H9 (cell line): Measurements from ENCODE around the gene GRID1. TPM values are rescaled to one million over a fixed set of nuclear protein-coding genes. Genes with fewer than 3 reads are reported as not detected.

Experiments
- DNase-seq: peaks from one replicate; pipeline ENCODE4 v3.0.0-alpha.2; 2017
- H2AFZ ChIP-seq: one replicate; pipeline ENCODE4 v1.6.1; 2013; ENCODE audit warnings: mild to moderate bottlenecking, low read length, control low read depth, moderate library complexity
- H2AK5ac ChIP-seq: 2 replicates; pipeline ENCODE4 v1.6.1; 2013; ENCODE audit warnings: low read length, control low read depth, mixed read lengths; ENCODE audit not compliant: insufficient read length
- H2BK120ac ChIP-seq: one replicate; pipeline ENCODE4 v1.6.1; 2013; ENCODE audit warnings: low read depth, mild to moderate bottlenecking, low read length, control low read depth, inconsistent platforms; ENCODE audit not compliant: poor library complexity, severe bottlenecking
- H2BK12ac ChIP-seq: 2 replicates; pipeline ENCODE4 v1.6.1; 2013; ENCODE audit warnings: low read length, control low read depth, mixed read lengths, low read depth; ENCODE audit not compliant: insufficient read length
- H2BK15ac ChIP-seq: 2 replicates; pipeline ENCODE4 v1.6.1; 2013; ENCODE audit warnings: low read depth, low read length, control low read depth
- H2BK20ac ChIP-seq: one replicate; pipeline ENCODE4 v1.6.1; 2013; ENCODE audit warnings: low read depth, mild to moderate bottlenecking, low read length, control low read depth, inconsistent platforms; ENCODE audit not compliant: poor library complexity, severe bottlenecking
- H2BK5ac ChIP-seq: 2 replicates; pipeline ENCODE4 v1.6.1; 2013; ENCODE audit warnings: low read length, control low read depth, mixed read lengths; ENCODE audit not compliant: insufficient read length
- H3K14ac ChIP-seq: 2 replicates; pipeline ENCODE4 v1.6.1; 2013; ENCODE audit warnings: low read length, control low read depth; ENCODE audit not compliant: insufficient read depth
- H3K18ac ChIP-seq: 2 replicates; pipeline ENCODE4 v1.6.1; 2013; ENCODE audit warnings: low read depth, mild to moderate bottlenecking, mixed read lengths, low read length, control low read depth; ENCODE audit not compliant: insufficient read length
- H3K23ac ChIP-seq: 2 replicates; pipeline ENCODE4 v1.6.1; 2013; ENCODE audit warnings: low read length, control low read depth, mixed read lengths, low read depth; ENCODE audit not compliant: insufficient read length
- H3K23me2 ChIP-seq: 2 replicates; pipeline ENCODE4 v1.6.1; 2013; ENCODE audit warnings: low read depth, mild to moderate bottlenecking, mixed read lengths, low read length, control low read depth; ENCODE audit not compliant: insufficient read length, poor library complexity, severe bottlenecking
- H3K27ac ChIP-seq: 2 replicates; pipeline ENCODE4 v1.5.1; 2013; ENCODE audit warnings: low read length, control low read depth, mixed read lengths, low read depth; ENCODE audit not compliant: insufficient read length
- H3K27me3 ChIP-seq: 2 replicates; pipeline ENCODE4 v1.6.1; 2013; ENCODE audit warnings: low read length, control low read depth, inconsistent platforms; ENCODE audit not compliant: insufficient read depth
- H3K4ac ChIP-seq: 2 replicates; pipeline ENCODE4 v1.6.1; 2013; ENCODE audit warnings: low read depth, mild to moderate bottlenecking, control low read depth, inconsistent platforms, low read length, moderate library complexity
- H3K4me1 ChIP-seq: 2 replicates; pipeline ENCODE4 v1.6.1; 2013; ENCODE audit warnings: low read length, control low read depth, inconsistent platforms; ENCODE audit not compliant: insufficient read depth
- H3K4me2 ChIP-seq: 2 replicates; pipeline ENCODE4 v1.6.1; 2013; ENCODE audit warnings: low read length, control low read depth, mixed read lengths; ENCODE audit not compliant: insufficient read length, insufficient read depth
- H3K56ac ChIP-seq: 2 replicates; pipeline ENCODE4 v1.6.1; 2013; ENCODE audit warnings: low read depth, mild to moderate bottlenecking, mixed read lengths, low read length, control low read depth; ENCODE audit not compliant: insufficient read length
- H3K79me1 ChIP-seq: 2 replicates; pipeline ENCODE4 v1.6.1; 2013; ENCODE audit warnings: low read depth, mild to moderate bottlenecking, moderate library complexity, low read length, control low read depth, inconsistent platforms; ENCODE audit not compliant: insufficient read depth, poor library complexity, severe bottlenecking
- H3K79me2 ChIP-seq: 2 replicates; pipeline ENCODE4 v1.6.1; 2013; ENCODE audit warnings: low read length, control low read depth, inconsistent platforms; ENCODE audit not compliant: insufficient read depth
- H3K9ac ChIP-seq: 2 replicates; pipeline ENCODE4 v1.6.1; 2013; ENCODE audit warnings: low read length, control low read depth, mixed read lengths; ENCODE audit not compliant: insufficient read length; ENCODE audit errors: extremely low read depth
- H3K9me3 ChIP-seq: one replicate; pipeline ENCODE4 v1.6.1; 2013; ENCODE audit warnings: low read depth, low read length, inconsistent platforms; ENCODE audit not compliant: control insufficient read depth
- H3T11ph ChIP-seq: one replicate; pipeline ENCODE4 v1.6.1; 2013; ENCODE audit warnings: mild to moderate bottlenecking, low read length, control low read depth, inconsistent platforms
- H4K20me1 ChIP-seq: one replicate; pipeline ENCODE4 v1.6.1; 2013; ENCODE audit not compliant: control insufficient read depth, insufficient read length, insufficient read depth
- H4K5ac ChIP-seq: 2 replicates; pipeline ENCODE4 v1.6.1; 2013; ENCODE audit warnings: low read depth, mild to moderate bottlenecking, mixed read lengths, low read length, control low read depth; ENCODE audit not compliant: insufficient read length
- H4K8ac ChIP-seq: replicated peaks from 2 replicates; pipeline ENCODE4 v1.6.1; 2013; ENCODE audit warnings: low read length, control low read depth, mixed read lengths, low read depth; ENCODE audit not compliant: insufficient read length
- H4K91ac ChIP-seq: 2 replicates; pipeline ENCODE4 v1.6.1; 2013; ENCODE audit warnings: low read depth, mild to moderate bottlenecking, moderate library complexity, mixed read lengths, low read length, control low read depth; ENCODE audit not compliant: insufficient read length
- H3K27ac Mint-ChIP-seq, 3 experiments: 2 replicates in 2 of 3; 3 replicates in 1 of 3; pipeline ENCODE4 v1.8.0; 2020 to 2021; ENCODE audit warnings: mixed read lengths in 3 of 3, mild to moderate bottlenecking in 1 of 3, moderate library complexity in 1 of 3
- H3K27me3 Mint-ChIP-seq: 2 replicates; pipeline ENCODE4 v1.8.0; 2021; ENCODE audit warnings: low read depth, mild to moderate bottlenecking, moderate library complexity, mixed read lengths
- H3K36me3 Mint-ChIP-seq, 3 experiments: 2 replicates in 2 of 3; 3 replicates in 1 of 3; pipeline ENCODE4 v1.8.0; 2020 to 2021; ENCODE audit warnings: low read depth in 3 of 3, mixed read lengths in 3 of 3; ENCODE audit not compliant: insufficient read depth in 1 of 3
- H3K4me1 Mint-ChIP-seq, 2 experiments: 2 replicates each; pipeline ENCODE4 v1.8.0; 2020; ENCODE audit warnings: mixed read lengths in 2 of 2
- H3K4me3 Mint-ChIP-seq, 2 experiments: 2 replicates in 1 of 2; 3 replicates in 1 of 2; pipeline ENCODE4 v1.8.0; 2020 to 2021; ENCODE audit warnings: mild to moderate bottlenecking in 2 of 2, mixed read lengths in 2 of 2, moderate library complexity in 1 of 2
- H3K9me3 Mint-ChIP-seq, 2 experiments: 2 replicates in 1 of 2; 3 replicates in 1 of 2; pipeline ENCODE4 v1.8.0; 2020; ENCODE audit warnings: mild to moderate bottlenecking in 2 of 2, mixed read lengths in 2 of 2, moderate library complexity in 1 of 2
- WGBS: extraction: QIAGEN DNeasy Blood & Tissue Kit; methylation state at CpG from one replicate; pipeline ENCODE4 v1.1.7; 2013; ENCODE audit warnings: missing lambda C conversion rate, low lambda C conversion rate, mixed read lengths; ENCODE audit not compliant: insufficient read length; ENCODE audit errors: extremely low coverage; 5-methylcytosine and 5-hydroxymethylcytosine counted together
- total RNA-seq: library from RNA; stranded (reverse); gene quantifications from 2 replicates; pipeline ENCODE4 v1.2.1, GENCODE V29; 2021
- TF ChIP-seq, protein P1 (sequence below): fragments of 200-600 bp; sonication (generic); conservative IDR thresholded peaks from 3 replicates; pipeline ENCODE4 v1.8.0; 2021; ENCODE audit warnings: antibody characterized with exemption, mild to moderate bottlenecking

GRID1 gene
- total RNA-seq, 1 experiment from 2014 or later = 0.35 TPM

DNA sequence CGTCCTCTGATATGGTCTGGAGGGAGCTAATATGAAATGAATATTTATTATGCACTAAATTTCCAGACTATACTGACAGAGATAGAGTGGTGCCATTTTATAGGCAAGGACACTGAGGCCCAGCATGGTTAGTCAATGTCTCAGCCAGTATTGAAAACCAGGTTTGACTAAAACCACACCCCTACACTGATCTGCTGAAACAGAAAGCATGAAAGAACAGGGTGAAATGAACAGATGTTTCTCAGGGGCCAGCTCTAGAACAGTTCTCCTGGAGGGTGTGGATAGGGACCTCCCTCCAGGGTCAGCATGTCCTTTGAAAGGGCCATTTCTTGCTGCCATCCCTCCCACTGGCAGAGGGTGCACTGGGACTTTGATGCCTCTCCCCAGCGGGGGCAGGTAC is 700.5 kb downstream of the GRID1 start:
- Histone ChIP-seq H2AK5ac (no peak overlapping the region), H3K4ac (no peak overlapping the region), H4K8ac (no peak overlapping the region), H4K20me1 (no peaks in the 10 kb centered on the region), H3K4me2 (no peak overlapping the region), H2BK5ac (no peak overlapping the region), H3K4me1 (peaks cover 6% of the 10 kb centered on the region; the same call in 1 of the 2 replicates), H3K23me2 (no peaks in the 10 kb centered on the region), H4K5ac (no peak overlapping the region), H3K14ac (no peak overlapping the region), H3K9me3 (no peaks in the 10 kb centered on the region), H3K56ac (no peak overlapping the region), H3K27me3 (no peaks in the 10 kb centered on the region), H3K27ac (no peak overlapping the region), H2BK15ac (no peak overlapping the region), H3K79me2 (no peaks in the 10 kb centered on the region), H2BK20ac (no peak overlapping the region), H3K9ac (no peak overlapping the region), H2BK12ac (no peak overlapping the region), H4K91ac (no peak overlapping the region), H2AFZ (no peak overlapping the region), H3K79me1 (no peaks in the 10 kb centered on the region), H2BK120ac (no peak overlapping the region), H3K23ac (no peak overlapping the region), H3K18ac (no peak overlapping the region), H3T11ph (no peak overlapping the region)
- WGBS = no CpG with 5 or more reads among the region's 2 CpGs
- peaks cover 0 to 6% of the 10 kb centered on the region in 2 experiments; a peak in 3 of 5 replicates for H3K9me3 Mint-ChIP-seq
- no peak for DNase-seq
- no peak overlapping the region for H3K27ac Mint-ChIP-seq
- H3K4me3 Mint-ChIP-seq = no peak overlapping the region
- peaks cover 24 to 27% of the 10 kb centered on the region in 2 experiments for H3K4me1 Mint-ChIP-seq
- H3K27me3 Mint-ChIP-seq = peaks cover 23% of the 10 kb centered on the region
- peaks cover 0 to 8% (median 0%) of the 10 kb centered on the region in 3 experiments; a peak in 2 of 7 replicates for H3K36me3 Mint-ChIP-seq
- TF ChIP-seq, protein P1, sequence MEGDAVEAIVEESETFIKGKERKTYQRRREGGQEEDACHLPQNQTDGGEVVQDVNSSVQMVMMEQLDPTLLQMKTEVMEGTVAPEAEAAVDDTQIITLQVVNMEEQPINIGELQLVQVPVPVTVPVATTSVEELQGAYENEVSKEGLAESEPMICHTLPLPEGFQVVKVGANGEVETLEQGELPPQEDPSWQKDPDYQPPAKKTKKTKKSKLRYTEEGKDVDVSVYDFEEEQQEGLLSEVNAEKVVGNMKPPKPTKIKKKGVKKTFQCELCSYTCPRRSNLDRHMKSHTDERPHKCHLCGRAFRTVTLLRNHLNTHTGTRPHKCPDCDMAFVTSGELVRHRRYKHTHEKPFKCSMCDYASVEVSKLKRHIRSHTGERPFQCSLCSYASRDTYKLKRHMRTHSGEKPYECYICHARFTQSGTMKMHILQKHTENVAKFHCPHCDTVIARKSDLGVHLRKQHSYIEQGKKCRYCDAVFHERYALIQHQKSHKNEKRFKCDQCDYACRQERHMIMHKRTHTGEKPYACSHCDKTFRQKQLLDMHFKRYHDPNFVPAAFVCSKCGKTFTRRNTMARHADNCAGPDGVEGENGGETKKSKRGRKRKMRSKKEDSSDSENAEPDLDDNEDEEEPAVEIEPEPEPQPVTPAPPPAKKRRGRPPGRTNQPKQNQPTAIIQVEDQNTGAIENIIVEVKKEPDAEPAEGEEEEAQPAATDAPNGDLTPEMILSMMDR = no peak
